HG03457 (cell line): ENCODE results near the gene DICER1.

Source experiments
- ATAC-seq: cut with Tn5 transposase; IDR thresholded peaks from one replicate; pipeline ENCODE4 v1.9.1; 2021; ENCODE audit warnings: moderate number of reproducible peaks; ENCODE audit not compliant: unreplicated experiment

DICER1 gene

DNA sequence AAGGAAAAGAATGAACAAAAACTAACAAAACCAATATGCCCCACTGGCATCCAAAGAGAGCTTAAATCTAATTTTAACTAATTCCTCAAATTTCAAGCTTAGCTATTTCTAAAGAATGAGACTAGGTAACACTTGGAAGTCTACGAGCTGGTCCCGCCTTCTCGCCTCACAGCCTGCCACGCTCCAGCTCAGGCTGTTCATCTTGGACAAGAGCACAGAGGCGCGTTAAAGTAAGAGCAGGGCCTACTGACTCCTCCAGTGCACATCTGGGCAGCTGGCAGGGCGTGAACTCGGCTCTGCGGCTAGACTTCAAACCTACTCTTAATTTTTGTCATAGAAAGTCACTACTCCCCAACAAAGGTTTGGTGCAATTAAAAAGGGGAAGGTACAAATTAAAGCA is 64.6 kb downstream of the DICER1 start:
- no peak for ATAC-seq

DNA sequence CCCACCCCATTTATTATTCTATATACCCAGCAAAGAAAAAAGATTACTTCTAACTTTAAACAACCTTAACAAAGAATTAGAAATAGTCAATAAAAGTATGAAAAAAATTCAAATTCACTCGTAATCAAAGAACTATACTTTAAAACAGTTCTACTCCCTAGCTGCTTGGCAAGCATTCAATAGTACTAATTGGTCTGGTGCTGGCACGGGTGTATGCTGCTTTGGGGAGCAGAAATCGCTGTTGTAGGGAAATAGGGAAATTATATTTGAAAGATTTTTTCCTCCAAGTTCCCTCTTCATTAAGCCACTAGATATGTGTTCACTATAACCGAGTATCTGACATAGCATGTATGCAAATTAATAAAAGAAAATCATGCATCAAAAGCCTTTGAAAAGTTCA is 65.7 kb downstream of the DICER1 start:
- no peak for ATAC-seq

DNA sequence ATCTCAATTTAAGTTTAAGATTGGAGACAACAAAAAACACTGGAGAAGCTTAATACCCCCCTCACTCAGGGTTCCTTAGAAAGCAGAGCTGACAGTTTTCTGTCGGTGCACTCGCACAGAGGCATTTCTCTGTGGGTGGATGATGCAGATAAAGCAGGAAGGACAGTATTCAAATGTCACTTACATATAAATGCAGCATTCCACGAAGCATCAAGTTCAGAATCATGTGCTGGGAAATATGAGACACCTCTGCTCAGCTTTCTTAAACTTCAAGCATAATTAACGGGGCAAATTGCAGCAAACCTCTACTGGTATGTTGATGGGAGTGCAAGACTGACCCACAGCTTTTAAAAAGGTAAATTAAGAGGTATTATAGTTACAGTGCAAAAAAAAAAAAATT is 68.7 kb downstream of the DICER1 start:
- no peak for ATAC-seq

DNA sequence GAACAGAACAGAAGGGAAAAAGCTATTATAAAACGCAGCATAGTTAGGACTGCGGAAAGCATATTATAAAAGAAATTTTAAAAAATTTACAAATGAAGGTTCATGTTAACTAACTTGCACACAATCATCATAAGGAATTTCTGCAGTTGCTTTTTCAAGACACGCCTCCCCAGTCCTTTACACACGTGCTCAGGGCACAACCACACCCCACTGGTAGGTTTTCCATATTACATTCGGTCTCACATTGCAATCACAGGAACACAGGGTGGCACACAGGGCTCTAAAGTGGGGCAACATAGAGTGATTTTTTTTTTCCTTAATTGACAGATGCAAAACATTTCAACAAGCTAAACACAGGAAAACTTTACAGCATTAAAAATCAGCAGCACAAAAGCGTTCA is 69.7 kb downstream of the DICER1 start:
- no peak for ATAC-seq

DNA sequence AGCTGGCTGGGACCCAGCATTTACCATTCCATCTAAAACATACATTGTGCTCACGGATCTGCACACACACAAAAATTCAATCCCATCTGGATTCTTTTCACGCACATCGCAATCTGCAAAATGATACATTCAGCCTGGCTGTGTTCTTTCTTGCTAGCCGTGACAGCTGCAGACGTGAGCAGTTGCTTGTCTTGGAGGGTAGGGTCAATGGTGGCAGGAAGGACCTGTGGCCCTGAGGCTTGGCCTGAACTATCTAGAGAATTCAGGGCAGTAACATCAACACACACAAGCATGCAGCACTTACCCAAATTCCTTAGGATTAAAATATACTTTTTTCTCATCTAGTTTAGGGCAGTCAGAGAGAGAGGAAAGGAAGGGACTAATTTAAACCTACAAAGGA is 72.0 kb downstream of the DICER1 start:
- ATAC-seq = no peak

DNA sequence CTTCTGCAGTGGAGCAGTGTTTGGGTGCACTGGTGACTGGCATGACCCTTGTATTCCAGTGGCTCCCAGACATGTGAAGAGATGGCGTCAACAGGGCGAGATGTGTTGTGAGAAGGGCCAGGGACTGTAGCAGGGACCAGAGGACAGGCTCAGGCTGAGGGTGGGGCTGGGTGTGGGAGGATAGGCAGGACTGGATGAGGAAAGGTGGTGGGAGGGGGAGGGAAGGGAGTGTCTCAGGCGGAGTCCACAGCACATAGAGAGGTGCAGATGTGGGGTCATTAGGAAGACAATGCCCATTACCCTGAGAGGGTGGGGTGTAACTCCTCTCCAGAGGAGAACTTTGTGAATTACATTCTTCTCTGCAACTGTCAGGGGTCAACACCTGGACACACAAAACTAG is 78.5 kb downstream of the DICER1 start:
- ATAC-seq = no peak

DNA sequence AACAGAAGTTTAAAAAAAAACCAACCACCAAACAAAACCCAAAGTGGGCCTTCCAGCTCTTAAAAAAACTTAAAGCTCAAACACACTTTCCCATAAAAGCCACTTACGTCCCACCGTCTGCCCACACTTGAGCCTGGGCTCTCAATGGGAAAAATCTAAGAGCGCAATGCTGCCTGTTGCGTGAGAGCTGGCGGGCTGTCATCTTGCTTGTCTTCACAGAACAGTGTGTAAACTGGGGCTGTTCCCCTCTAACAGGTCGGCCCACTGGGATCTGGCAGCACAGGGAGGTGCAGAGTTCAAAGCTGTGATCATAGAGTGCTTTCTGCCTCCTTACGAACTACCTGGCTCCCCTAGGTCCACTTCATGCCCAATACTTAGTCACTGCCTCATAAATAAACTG is 80.0 kb downstream of the DICER1 start:
- no peak for ATAC-seq

DNA sequence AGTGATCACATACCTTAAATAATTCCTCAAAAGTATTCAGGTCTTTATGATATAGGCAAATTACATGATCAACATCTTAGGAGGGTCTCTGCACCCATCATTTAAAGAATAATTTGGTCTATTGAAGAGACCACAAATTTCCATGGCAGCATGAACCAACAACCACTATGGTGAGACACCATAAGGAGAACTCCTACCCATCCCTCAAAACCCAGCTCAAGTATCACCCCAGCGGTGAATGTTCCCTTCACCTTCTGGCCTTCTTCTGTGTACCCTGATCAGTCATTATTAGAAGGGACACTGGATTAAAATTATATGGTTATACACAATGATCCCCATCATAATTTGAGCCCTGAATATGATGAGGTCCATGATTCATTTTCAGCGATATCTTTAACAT is 81.5 kb downstream of the DICER1 start:
- ATAC-seq = no peak

DNA sequence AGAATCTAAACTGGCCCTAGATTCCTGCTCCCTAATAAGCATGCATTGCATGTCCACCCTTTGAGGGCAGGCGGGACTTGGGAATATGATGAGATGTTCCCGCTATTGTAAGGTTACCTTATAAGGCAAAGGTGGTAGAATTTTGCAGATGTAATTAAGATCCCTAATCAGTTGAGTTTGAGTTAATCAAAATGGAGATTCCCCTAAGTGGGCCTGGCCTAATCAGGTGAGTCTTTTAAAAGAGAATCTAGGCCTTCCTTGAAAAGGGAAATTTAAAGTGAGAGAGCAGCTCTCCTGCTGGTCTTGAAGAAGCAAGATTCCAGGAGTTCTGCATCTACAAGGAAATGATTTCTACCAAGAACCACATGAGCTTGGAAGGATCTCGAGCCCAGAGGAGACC is 83.4 kb downstream of the DICER1 start:
- no peak for ATAC-seq

DNA sequence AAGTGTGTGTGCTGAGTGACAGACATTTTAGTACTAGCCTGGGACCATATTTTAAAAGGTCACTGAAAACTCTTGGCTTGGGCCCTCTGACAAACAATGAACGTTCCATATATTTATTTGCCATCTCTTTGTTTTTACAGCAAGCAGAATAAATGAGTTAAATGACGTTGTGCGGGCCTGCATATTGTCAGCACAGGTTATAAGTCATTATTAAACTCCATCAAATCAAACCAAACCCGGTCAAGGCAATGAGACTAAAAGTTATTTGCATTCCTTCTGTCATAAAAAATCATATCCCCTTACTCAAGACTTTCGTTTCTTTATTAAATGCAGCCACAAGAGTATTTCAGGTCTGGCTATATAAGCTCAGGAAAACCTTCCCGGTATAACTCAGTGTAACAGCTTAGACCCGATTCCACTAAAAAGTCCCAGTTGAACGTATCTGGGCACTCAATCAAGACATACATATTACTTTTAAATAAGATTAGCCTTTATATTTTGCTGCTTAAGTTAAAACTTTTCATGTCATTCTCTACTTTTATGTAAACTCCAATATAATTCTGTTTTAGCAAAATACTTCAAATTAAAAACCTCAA is 84.9 kb downstream of the DICER1 start:
- no peak for ATAC-seq

DNA sequence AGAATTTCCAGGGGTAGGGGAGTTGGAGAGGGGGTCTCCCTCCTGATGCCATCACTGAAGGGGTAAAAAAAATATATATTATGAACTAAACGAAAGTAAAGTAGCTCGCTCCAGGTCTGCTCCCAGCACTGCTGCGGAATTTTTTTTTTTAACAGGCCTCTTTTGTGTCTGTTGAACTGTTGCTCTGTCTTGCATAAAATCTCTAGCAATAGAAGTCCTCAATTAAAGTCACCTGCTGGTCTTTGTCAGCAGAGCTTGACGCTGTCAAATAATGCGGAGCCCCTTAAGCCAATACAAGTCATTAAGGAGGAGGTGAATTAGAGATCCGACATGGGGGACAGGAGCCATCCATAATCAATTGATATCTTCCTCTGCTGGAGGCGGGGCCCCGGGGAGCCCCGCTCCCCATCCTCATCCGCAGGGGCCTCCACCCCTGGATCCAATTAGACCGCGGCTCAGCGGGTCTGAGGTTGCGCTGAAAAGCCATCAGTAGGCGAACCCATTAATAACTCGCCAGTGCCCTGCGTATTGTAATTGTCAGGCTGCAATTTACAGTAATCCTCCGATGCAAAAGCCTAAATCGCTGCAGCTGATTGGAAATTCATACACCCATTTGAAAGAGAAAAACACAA is 85.6 kb downstream of the DICER1 start:
- no peak for ATAC-seq

DNA sequence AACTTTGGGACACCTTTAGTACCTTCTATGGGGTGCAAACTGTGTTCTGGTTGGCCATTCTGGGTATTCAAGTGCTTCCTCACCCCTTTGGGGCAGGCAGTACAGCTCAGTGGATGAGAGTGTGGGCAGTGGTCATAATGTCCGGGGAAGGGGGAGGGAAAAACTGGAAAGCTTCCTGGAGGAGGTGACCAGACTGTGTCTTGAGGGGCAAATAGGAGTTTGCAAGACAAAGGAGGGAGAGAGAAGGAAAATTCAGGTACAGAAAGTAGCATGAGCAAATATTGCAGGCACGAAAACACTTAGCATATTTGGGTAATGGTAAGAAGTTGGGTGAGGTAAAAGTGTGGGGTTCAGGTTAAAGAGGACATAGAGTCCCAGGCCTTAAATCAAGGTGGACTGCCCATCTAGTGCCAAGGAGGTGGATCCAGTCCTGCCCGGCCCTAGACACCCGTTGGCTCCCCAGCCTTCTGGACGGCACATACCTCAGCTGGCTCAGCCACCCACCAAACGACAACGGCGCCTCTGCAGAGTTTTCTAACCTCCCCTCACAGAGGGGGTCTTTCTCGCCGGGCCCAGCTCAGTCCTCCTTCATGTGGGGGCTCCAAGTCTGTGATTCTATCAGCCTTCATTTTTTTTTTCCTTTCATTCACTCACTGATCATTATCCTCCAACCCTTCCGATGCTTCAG is 86.4 kb downstream of the DICER1 start:
- ATAC-seq = no peak

DNA sequence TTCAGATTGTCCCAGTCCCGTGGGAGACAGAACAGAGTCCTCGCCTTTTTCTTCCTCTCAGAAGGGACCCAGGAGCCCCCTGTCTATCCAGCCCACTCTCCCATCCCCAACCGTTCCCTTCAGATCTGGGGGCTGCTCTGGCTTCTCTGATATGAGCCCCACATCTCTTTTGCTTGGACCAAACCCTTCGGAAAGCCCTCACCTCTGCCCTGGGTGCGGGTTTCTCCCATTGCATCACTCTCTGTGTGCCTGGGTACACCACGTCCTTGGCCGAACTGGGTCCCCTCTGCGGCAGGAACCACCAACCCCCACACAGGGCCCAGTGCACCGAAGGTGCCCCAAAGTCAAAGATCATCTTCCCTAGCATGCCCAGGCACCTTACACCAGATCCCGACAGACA is 87.8 kb downstream of the DICER1 start:
- ATAC-seq = no peak

DNA sequence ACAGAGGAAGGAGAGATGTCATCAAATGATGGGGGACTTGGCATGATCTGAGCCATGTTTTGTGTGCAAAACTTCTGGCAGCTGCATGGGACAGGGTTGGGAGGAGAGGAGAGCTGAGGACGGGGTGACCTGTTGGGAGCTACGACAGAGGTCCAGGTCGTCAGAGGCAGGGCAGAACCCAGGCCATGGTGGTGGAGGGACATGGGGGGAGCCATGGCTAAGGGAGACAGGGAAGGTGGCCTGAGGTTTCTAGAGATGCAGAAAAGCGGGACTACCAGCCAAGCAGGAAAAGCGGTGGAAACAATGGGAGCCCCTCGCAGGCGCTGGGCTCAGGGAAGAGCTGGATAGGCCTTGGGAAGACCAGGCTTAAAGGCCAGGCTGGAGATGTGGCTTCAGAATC is 88.3 kb downstream of the DICER1 start:
- no peak for ATAC-seq

DNA sequence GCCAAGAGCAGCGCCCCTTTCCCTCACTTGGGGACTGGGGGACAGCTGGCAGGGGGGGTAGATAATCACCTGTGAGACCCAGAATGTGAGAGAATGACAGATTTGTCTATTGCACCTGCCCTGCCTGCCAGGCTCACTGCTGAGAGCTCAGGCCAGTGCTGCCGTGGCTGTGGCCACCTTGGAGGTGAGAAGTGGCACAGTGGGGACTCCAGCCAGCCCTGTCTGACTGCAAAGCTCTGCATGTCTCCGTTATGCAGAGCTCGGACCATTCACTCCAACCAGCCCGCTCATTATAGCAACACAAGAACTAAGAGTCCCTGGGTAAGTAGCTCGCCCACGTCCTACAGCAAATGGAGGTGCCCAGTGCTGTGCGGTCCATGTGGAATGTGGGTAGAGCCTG is 88.8 kb downstream of the DICER1 start:
- no peak for ATAC-seq

DNA sequence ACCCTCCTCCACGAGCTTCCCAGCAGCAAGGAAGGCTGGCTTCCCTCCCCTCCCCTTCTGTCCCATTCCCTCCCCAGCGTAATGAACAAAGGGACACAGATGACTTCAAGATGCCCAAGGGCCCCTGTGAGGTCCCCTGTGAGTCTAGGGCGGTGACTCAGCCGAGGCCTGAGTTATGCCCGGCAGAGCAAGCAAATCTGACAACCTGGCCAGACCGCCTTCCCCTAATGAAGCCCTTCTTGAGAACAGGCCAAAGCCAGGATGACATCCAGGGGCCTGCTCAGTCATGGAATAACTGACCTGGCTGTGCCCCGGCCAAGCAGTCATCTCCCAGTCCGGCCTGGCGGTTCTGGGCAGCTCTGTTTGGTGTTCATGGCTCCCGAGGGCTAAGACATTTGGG is 89.2 kb downstream of the DICER1 start:
- ATAC-seq = no peak

DNA sequence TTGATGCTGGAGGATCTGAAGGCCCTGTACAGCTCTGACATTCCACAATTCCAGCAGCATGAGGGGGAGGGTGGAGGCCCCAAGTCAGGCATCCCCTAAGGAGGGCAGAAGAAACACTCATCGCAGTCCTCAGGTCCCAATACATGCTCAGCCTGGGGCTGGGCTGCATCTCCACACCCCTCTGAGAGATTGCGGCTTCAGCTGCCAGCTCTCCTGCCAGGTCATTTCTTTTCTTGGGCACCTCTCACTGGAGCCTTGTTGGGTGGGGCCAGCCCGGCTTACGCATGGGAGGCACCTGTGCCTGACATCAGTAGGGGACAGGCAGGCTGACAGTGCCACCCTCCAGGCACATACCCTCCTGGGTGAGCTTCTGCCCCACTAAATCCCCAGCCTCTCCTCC is 89.8 kb downstream of the DICER1 start:
- ATAC-seq = no peak

DNA sequence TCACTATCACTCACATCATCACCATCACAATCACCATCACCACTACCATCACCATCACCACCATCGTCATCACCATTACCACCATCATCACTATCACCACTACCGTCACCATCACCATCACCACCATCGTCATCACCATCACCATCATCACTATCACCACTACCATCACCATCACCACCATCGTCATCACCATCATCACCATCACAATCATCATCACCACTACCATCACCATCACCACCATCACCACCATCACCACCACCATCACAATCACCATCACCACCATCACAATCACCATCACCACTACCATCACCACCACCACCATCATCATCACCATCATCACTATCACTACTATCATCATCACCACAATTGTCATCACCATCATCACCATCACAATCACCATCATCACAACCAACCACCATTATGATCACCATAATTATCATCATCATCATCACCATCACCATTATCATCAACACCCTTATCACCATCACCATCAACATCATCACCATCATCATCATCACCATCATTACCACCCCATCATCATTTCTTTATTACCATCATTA is 90.8 kb downstream of the DICER1 start:
- no peak for ATAC-seq

DNA sequence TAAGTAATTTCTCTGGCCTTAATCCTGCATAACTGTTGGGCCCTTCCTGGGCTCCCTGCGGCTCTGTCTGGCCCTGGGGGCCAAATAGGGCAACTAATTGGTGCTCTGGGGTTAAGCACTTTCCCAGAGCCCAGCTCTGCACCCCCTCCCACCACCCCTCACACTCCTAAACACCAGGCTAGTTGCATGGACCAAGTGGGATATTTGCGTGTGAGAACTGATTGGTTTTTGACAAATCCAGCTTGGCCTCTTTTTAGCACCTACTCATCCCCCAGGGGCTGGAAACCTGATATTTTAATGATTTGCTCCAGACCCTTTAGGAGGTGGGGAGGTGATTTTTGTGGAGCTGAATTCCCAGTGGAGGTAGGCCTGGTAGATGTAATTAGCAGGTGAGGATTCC is 91.9 kb downstream of the DICER1 start:
- no peak for ATAC-seq

DNA sequence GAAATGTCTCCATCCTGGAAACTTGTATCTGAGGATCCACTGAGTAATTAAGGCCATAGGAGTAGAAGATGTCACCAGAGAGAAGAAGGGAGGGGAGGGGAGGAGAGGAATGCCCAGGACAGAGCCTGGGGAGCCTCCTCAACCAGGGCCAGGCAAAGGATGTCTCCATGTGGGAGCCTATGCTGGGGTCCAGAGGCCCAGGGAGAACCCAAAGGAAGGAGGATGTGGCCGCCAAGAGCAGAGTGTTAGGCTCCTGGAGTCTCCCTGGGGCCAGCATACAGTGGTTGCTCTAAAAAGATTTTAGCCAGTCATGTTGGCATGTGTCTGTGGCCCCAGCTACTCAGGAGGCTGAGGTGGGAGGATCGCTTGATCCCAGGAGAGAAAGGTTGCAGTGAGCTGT is 92.6 kb downstream of the DICER1 start:
- ATAC-seq = no peak

DNA sequence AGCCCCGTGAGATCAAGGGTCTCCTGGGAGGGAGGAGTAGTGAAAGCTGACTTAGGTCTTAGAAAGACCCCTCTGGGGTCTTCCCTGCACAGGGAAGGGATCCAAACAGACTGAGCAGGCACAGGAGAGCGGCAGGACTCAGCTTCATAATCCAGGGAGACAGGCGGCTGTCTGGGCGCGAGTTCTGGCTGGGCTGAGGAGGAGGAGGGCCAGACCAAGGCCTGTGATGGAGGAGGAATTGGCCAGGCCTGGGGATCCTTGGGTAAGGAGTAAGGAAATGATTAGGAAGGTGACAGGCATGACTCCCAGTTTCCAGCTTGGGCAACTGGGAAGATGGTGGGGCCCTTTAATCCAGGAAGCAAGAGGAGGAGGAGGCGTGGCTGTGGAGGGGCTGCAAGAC is 93.1 kb downstream of the DICER1 start:
- ATAC-seq = no peak

DNA sequence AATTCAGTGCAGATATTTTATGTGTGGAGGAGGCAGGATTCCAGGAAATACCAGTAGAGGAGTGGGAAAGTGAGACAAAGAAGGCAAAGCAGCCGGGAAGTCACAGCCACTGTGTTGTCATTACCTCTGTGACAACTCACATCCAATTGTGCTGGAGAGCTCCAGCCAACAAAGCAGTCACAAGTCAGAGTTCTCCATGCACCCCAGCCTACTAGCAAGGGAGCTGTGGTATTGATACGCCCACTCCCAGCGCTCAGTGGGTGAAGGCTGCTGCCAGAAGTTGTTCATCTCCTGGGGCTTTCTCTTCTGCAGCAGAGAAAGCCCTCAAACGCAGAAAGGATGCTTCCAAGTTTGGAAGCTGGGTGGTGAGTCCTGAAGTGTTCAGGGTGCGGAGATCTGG is 93.9 kb downstream of the DICER1 start:
- ATAC-seq = no peak
